Astrocyte of the hippocampus (primary cell): ENCODE measurements around the gene PTGES.
A peak's percentile ranks its signal among the peaks of the same experiment; 100 is the strongest.

Source experiments
- DNase-seq: peaks from one replicate; pipeline ENCODE4 v3.0.0; 2011; ENCODE audit warnings: low read depth, low spot score

The PTGES gene

GRCh38 chr9:129694243-129694646 lies 58.6 kb downstream of the PTGES start:
- peak; percentile 26 for DNase-seq

- no peak for DNase-seq
Measured at GRCh38 chr9:129693741-129694140, 59.1 kb downstream of the PTGES start.

GRCh38 chr9:129692534-129692933 lies 60.3 kb downstream of the PTGES start:
- no peak for DNase-seq
